Dedifferentiated amniotic fluid mesenchymal stem cell (primary cell): ENCODE data around the gene FSTL4.
"Not testable (repeated sequence)": the region's sequence is repeated elsewhere in the genome, so short reads cannot be mapped to it uniquely, and the experiment has no call there.

Source experiments
- DNase-seq: peaks from one replicate; pipeline ENCODE4 v3.0.0-alpha.2; 2016; ENCODE audit errors: extremely low spot score

FSTL4 gene

GRCh38 chr5:133456933-133457402 lies 155.4 kb downstream of the FSTL4 start:
- DNase-seq: no peak

GRCh38 chr5:133455676-133456075 lies 156.7 kb downstream of the FSTL4 start:
- no peak for DNase-seq

- no peak for DNase-seq
Observed at GRCh38 chr5:133454442-133454841, 157.9 kb downstream of the FSTL4 start.

GRCh38 chr5:133453831-133454230 lies 158.5 kb downstream of the FSTL4 start:
- no peak for DNase-seq

- DNase-seq: no peak
Observed at GRCh38 chr5:133453084-133453780, 159.1 kb downstream of the FSTL4 start.

GRCh38 chr5:133451926-133452325 lies 160.4 kb downstream of the FSTL4 start:
- DNase-seq: no peak

- DNase-seq: no peak
Observed at GRCh38 chr5:133450286-133450685, 162.1 kb downstream of the FSTL4 start.

GRCh38 chr5:133449181-133449580 lies 163.2 kb downstream of the FSTL4 start:
- no peak for DNase-seq

GRCh38 chr5:133446440-133446839 lies 165.9 kb downstream of the FSTL4 start:
- DNase-seq: no peak

- no peak for DNase-seq
Observed at GRCh38 chr5:133445744-133446143, 166.6 kb downstream of the FSTL4 start.

- not testable (repeated sequence) for DNase-seq
Observed at GRCh38 chr5:133445204-133445603, 167.1 kb downstream of the FSTL4 start.

GRCh38 chr5:133444711-133445110 lies 167.6 kb downstream of the FSTL4 start:
- no peak for DNase-seq

- no peak for DNase-seq
Observed at GRCh38 chr5:133441166-133441815, 171.1 kb downstream of the FSTL4 start.

GRCh38 chr5:133440467-133441115 lies 171.8 kb downstream of the FSTL4 start:
- no peak for DNase-seq

GRCh38 chr5:133439859-133440258 lies 172.5 kb downstream of the FSTL4 start:
- no peak for DNase-seq

- no peak for DNase-seq
Observed at GRCh38 chr5:133438487-133438886, 173.9 kb downstream of the FSTL4 start.

GRCh38 chr5:133434336-133434735 lies 178.0 kb downstream of the FSTL4 start:
- DNase-seq: no peak

- no peak for DNase-seq
Observed at GRCh38 chr5:133433641-133434040, 178.7 kb downstream of the FSTL4 start.

- no peak for DNase-seq
Observed at GRCh38 chr5:133432956-133433532, 179.3 kb downstream of the FSTL4 start.

- DNase-seq: no peak
Observed at GRCh38 chr5:133431326-133431865, 180.9 kb downstream of the FSTL4 start.

- DNase-seq: no peak
Observed at GRCh38 chr5:133430095-133430494, 182.2 kb downstream of the FSTL4 start.

- DNase-seq: no peak
Observed at GRCh38 chr5:133429046-133429445, 183.3 kb downstream of the FSTL4 start.
